GM21576 (cell line): ENCODE data around the gene CMTR1.

ENCODE experiments used
- ATAC-seq: cut with Tn5 transposase; IDR thresholded peaks from one replicate; pipeline ENCODE4 v1.9.1; 2021; ENCODE audit warnings: mild to moderate bottlenecking, moderate library complexity; ENCODE audit not compliant: unreplicated experiment

Gene CMTR1

GRCh38 chr6:37525460-37526357, 92.7 kb downstream of the CMTR1 start:
- no peak for ATAC-seq

- ATAC-seq: no peak
Observed at GRCh38 chr6:37528541-37528940, 95.5 kb downstream of the CMTR1 start.

GRCh38 chr6:37530297-37530696, 97.3 kb downstream of the CMTR1 start:
- ATAC-seq: no peak

- no peak for ATAC-seq
Observed at GRCh38 chr6:37531026-37531425, 98.0 kb downstream of the CMTR1 start.
